ENCODE measurements around the gene NAGS.
"Not testable (repeated sequence)": the region's sequence is repeated elsewhere in the genome, so short reads cannot be mapped to it uniquely, and the experiment has no call there.

The NAGS gene

GRCh38 chr17:44004077-44004760 lies at the start of gene NAGS:
Gene NAGS (plus strand): TSS chr17:44004622. CDS start chr17:44004664, 42 bp downstream.
- FAIRE-seq = no peak
- DNase-seq (ENCODE audit: extremely low spot score, insufficient read length, low read depth) = no peak

- FAIRE-seq (no peak), DNase-seq (ENCODE audit: extremely low spot score, insufficient read length, low read depth) (no peak)
Measured at GRCh38 chr17:43956222-43956621, 48.2 kb upstream of the NAGS start.

- FAIRE-seq = no peak
Measured at GRCh38 chr17:43958748-43959352, 45.6 kb upstream of the NAGS start.

GRCh38 chr17:43961292-43961691 lies 43.1 kb upstream of the NAGS start:
- DNase-seq (ENCODE audit: extremely low spot score, insufficient read length, low read depth); FAIRE-seq: not testable (repeated sequence)

More at GRCh38 chr17:43958748-43959352, 45.6 kb upstream of the NAGS start:
- no peak for DNase-seq (ENCODE audit: extremely low spot score, insufficient read length, low read depth)

GRCh38 chr17:43961954-43962353 lies 42.5 kb upstream of the NAGS start:
- no peak for DNase-seq (ENCODE audit: extremely low spot score, insufficient read length, low read depth)
- FAIRE-seq = no peak

GRCh38 chr17:43962479-43962878 lies 41.9 kb upstream of the NAGS start:
- FAIRE-seq = no peak
- no peak for DNase-seq (ENCODE audit: extremely low spot score, insufficient read length, low read depth)

- DNase-seq (ENCODE audit: extremely low spot score, insufficient read length, low read depth) = no peak
- FAIRE-seq = no peak
Measured at GRCh38 chr17:43966276-43966675, 38.1 kb upstream of the NAGS start.

GRCh38 chr17:43967251-43967875 lies 37.1 kb upstream of the NAGS start:
- no peak for FAIRE-seq
- DNase-seq (ENCODE audit: extremely low spot score, insufficient read length, low read depth) = no peak

GRCh38 chr17:43970366-43970765 lies 34.1 kb upstream of the NAGS start:
- FAIRE-seq (no peak), DNase-seq (ENCODE audit: extremely low spot score, insufficient read length, low read depth) (no peak)

- FAIRE-seq; DNase-seq (ENCODE audit: extremely low spot score, insufficient read length, low read depth): not testable (repeated sequence)
Measured at GRCh38 chr17:43971436-43971835, 33.0 kb upstream of the NAGS start.

GRCh38 chr17:43972444-43973212 lies 31.8 kb upstream of the NAGS start:
- FAIRE-seq; DNase-seq (ENCODE audit: extremely low spot score, insufficient read length, low read depth): not testable (repeated sequence)

GRCh38 chr17:43974382-43975266 lies 29.8 kb upstream of the NAGS start:
- FAIRE-seq (no peak), DNase-seq (ENCODE audit: extremely low spot score, insufficient read length, low read depth) (no peak)

- FAIRE-seq (no peak), DNase-seq (ENCODE audit: extremely low spot score, insufficient read length, low read depth) (no peak)
Measured at GRCh38 chr17:43975898-43976297, 28.5 kb upstream of the NAGS start.

GRCh38 chr17:43976963-43977837 lies 27.2 kb upstream of the NAGS start:
- no peak for FAIRE-seq
- DNase-seq (ENCODE audit: extremely low spot score, insufficient read length, low read depth) = no peak

- no peak for FAIRE-seq
- DNase-seq (ENCODE audit: extremely low spot score, insufficient read length, low read depth) = no peak
Measured at GRCh38 chr17:43978078-43978477, 26.3 kb upstream of the NAGS start.

GRCh38 chr17:43979011-43979410 lies 25.4 kb upstream of the NAGS start:
- DNase-seq (ENCODE audit: extremely low spot score, insufficient read length, low read depth) (no peak), FAIRE-seq (no peak)

- no peak for FAIRE-seq
- DNase-seq (ENCODE audit: extremely low spot score, insufficient read length, low read depth) = no peak
Measured at GRCh38 chr17:43979671-43980070, 24.8 kb upstream of the NAGS start.

GRCh38 chr17:43982171-43982570 lies 22.3 kb upstream of the NAGS start:
- DNase-seq (ENCODE audit: extremely low spot score, insufficient read length, low read depth) = no peak
- FAIRE-seq = no peak

GRCh38 chr17:43983196-43983514 lies 21.3 kb upstream of the NAGS start:
- FAIRE-seq (no peak), DNase-seq (ENCODE audit: extremely low spot score, insufficient read length, low read depth) (no peak)
